OCI-LY7 (cell line): ENCODE results near the gene TTC28. TPM values are rescaled to one million over a fixed set of nuclear protein-coding genes. Genes with fewer than 3 reads are reported as not detected.

ENCODE experiments used
- BruUV-seq: library from RNA; stranded (reverse); fragments of 400-500 nt; replicated peaks from 2 replicates; lab custom pipeline; 2021; lab: Mats Ljungman, UMichigan
- CTCF ChIA-PET: fragments of 300-600 bp; sonication (Branson Sonifier 250); formaldehyde crosslinking; loops from one replicate; lab custom pipeline; 2022; ENCODE audit warnings: antibody characterized with exemption; ENCODE audit not compliant: unreplicated experiment; lab: Charles Lee
- POLR2A ChIA-PET: fragments of 300-600 bp; sonication (Branson Sonifier 250); formaldehyde crosslinking; loops from one replicate; lab custom pipeline; 2022; ENCODE audit warnings: antibody characterized with exemption; lab: Charles Lee
- DNase-seq: peaks from one replicate; pipeline ENCODE4 v3.0.0-alpha.2; 2015; ENCODE audit warnings: low spot score
- H2AFZ ChIP-seq: fragments of 200-600 bp; sonication (generic), shearing (Covaris generic); 2 replicates; pipeline ENCODE4 v1.6.1; 2014; ENCODE audit warnings: mild to moderate bottlenecking, antibody characterized with exemption, low read length, moderate library complexity
- H3K27ac ChIP-seq: fragments of 200-600 bp; sonication (generic); 2 replicates; pipeline ENCODE4 v1.5.1; 2014; ENCODE audit warnings: mixed run types, low read depth, mild to moderate bottlenecking, moderate library complexity, low read length, inconsistent platforms; ENCODE audit not compliant: poor library complexity, severe bottlenecking
- H3K36me3 ChIP-seq: fragments of 200-600 bp; sonication (generic); 2 replicates; pipeline ENCODE4 v1.6.1; 2014; ENCODE audit warnings: mild to moderate bottlenecking, antibody characterized with exemption, low read length, moderate library complexity, mixed read lengths; ENCODE audit not compliant: insufficient read depth
- H3K4me1 ChIP-seq: fragments of 200-600 bp; sonication (generic); 2 replicates; pipeline ENCODE4 v1.5.1; 2014; ENCODE audit warnings: mild to moderate bottlenecking, low read length; ENCODE audit not compliant: insufficient read depth, poor library complexity, severe bottlenecking
- H3K4me2 ChIP-seq: fragments of 200-600 bp; sonication (generic); 2 replicates; pipeline ENCODE4 v1.6.1; 2014; ENCODE audit warnings: mild to moderate bottlenecking, low read length
- H3K4me3 ChIP-seq: fragments of 200-600 bp; sonication (generic); 2 replicates; pipeline ENCODE4 v1.5.1; 2014; ENCODE audit warnings: mild to moderate bottlenecking, low read depth, low read length; ENCODE audit not compliant: poor library complexity, severe bottlenecking
- H3K79me2 ChIP-seq: fragments of 200-600 bp; sonication (generic); 2 replicates; pipeline ENCODE4 v1.6.1; 2016; ENCODE audit warnings: low read depth, mild to moderate bottlenecking, low read length, moderate library complexity, mixed read lengths; ENCODE audit not compliant: insufficient read depth
- H3K9me2 ChIP-seq: fragments of 200-600 bp; sonication (generic); 2 replicates; pipeline ENCODE4 v1.6.1; 2016; ENCODE audit warnings: mild to moderate bottlenecking, low read length, mixed read lengths; ENCODE audit not compliant: insufficient read depth
- H3K9me3 ChIP-seq: fragments of 200-600 bp; sonication (generic); 2 replicates; pipeline ENCODE4 v1.6.1; 2014; ENCODE audit warnings: mild to moderate bottlenecking, mixed run types, low read length, mixed read lengths
- H4K20me1 ChIP-seq: fragments of 200-600 bp; sonication (generic); 2 replicates; pipeline ENCODE4 v1.6.1; 2014; ENCODE audit warnings: mild to moderate bottlenecking, antibody characterized with exemption, low read length, moderate library complexity, mixed read lengths; ENCODE audit not compliant: insufficient read depth
- EZH2phosphoT487 ChIP-seq: fragments of 200-600 bp; sonication (generic); IDR thresholded peaks from 2 replicates; pipeline ENCODE4 v1.6.1; 2018; ENCODE audit warnings: low read depth, borderline replicate concordance, mild to moderate bottlenecking, mixed run types, antibody characterized with exemption, low read length, moderate library complexity, mixed read lengths
- intact Hi-C: fragments of 100-400 bp; cut with micrococcal nuclease; formaldehyde crosslinking; loops from one replicate; pipeline ENCODE4 v1.10.0; 2022; ENCODE audit not compliant: unreplicated experiment
- total RNA-seq, 2 experiments: library from RNA; depleted of rRNA in 1 of 2; stranded (reverse); fragments of >200 nt in 1 of 2; shearing (Covaris generic) in 1 of 2; gene quantifications; 2 replicates each; pipeline ENCODE4 v1.2.3, GENCODE V29; 2014 to 2022
- TF ChIP-seq, protein P1 (sequence below): fragments of 200-600 bp; sonication (generic); conservative IDR thresholded peaks from 2 replicates; pipeline ENCODE4 v1.5.1; 2014; ENCODE audit warnings: mild to moderate bottlenecking, antibody characterized with exemption, low read length, moderate library complexity, mixed read lengths

Gene TTC28
- total RNA-seq, 2 experiments from 2014 or later: under 0.01 to 0.55 TPM

DNA sequence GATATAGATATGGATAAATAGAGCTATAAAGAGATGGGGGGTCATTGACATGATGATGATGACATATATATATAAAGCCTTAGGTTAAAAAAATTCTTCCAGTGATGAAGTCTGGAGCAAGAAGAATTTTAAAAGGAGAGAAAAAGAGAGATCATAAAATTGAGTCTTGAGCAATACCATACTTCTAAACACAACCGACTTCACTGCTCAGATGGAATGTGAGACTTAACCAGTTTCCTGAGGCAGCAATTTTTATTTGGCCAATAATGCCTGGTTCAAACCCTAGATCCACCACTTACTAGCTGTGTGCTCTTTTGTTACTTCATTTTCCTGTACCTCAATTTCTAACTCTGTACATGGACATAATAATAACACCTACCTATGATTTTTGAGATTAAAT is 229.5 kb downstream of the TTC28 start:
- intact Hi-C loops: no loop called here

DNA sequence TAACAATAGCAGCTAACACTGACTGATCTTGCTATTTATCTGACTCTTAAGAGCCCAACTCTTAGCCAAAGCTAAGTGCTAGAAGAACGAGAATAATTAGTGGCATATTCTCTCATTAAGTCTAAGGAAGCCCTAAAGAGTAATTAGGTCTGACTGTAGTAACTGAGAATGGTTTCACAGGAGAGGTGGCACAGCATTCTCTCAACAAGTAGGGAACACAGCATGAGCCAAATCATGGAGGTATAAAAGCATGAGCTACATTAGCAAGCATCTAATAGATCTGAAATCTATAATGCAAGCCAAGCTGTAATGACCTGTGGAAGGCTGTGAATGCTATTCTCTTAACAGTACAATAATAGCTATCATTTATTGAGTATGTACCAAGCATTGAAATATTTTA is 230.6 kb downstream of the TTC28 start:
- DNase-seq: no peak

More for the DNA sequence above, 229.5 kb downstream of the TTC28 start:
- H3K4me1 ChIP-seq: no peaks in the 10 kb centered on the region
- DNase-seq: no peak
- TF ChIP-seq, protein P1, sequence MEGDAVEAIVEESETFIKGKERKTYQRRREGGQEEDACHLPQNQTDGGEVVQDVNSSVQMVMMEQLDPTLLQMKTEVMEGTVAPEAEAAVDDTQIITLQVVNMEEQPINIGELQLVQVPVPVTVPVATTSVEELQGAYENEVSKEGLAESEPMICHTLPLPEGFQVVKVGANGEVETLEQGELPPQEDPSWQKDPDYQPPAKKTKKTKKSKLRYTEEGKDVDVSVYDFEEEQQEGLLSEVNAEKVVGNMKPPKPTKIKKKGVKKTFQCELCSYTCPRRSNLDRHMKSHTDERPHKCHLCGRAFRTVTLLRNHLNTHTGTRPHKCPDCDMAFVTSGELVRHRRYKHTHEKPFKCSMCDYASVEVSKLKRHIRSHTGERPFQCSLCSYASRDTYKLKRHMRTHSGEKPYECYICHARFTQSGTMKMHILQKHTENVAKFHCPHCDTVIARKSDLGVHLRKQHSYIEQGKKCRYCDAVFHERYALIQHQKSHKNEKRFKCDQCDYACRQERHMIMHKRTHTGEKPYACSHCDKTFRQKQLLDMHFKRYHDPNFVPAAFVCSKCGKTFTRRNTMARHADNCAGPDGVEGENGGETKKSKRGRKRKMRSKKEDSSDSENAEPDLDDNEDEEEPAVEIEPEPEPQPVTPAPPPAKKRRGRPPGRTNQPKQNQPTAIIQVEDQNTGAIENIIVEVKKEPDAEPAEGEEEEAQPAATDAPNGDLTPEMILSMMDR: no peak
- no peak for TF ChIP-seq EZH2phosphoT487
- no peak overlapping the region for H3K4me3 ChIP-seq
- no peak overlapping the region for H2AFZ ChIP-seq
- no peaks in the 10 kb centered on the region for H4K20me1 ChIP-seq
- no peak overlapping the region for H3K4me2 ChIP-seq
- no peak overlapping the region for H3K27ac ChIP-seq
- no peaks in the 10 kb centered on the region for H3K9me2 ChIP-seq
- CTCF ChIA-PET: no interaction called here
- BruUV-seq: no TSS peak
- H3K9me3 ChIP-seq: no peaks in the 10 kb centered on the region
- H3K36me3 ChIP-seq: no peaks in the 10 kb centered on the region
- H3K79me2 ChIP-seq: no peaks in the 10 kb centered on the region
- POLR2A ChIA-PET: no interaction called here

DNA sequence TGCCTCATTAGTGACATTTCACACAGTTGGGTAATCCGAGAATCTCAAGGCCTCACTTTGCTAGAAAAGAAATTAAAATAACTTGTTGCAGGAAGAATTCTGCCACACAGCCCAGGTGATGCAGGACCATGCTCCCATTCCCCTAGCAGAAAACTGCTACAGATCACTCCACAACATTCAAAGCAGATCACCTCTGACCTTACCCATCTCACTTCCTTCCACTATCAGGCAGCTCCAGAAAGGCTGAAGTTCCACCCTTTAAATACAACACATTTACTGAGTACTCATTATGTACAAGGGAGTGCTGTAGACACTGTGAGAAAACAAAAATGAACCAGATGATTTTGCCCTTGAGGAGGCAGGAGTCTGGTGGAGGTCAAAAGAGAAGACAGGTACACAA is 231.0 kb downstream of the TTC28 start:
- BruUV-seq: no TSS peak
- CTCF ChIA-PET: no interaction called here
- Histone ChIP-seq H3K79me2 (no peaks in the 10 kb centered on the region), H3K4me1 (no peaks in the 10 kb centered on the region), H3K4me3 (no peak overlapping the region), H3K27ac (no peak overlapping the region), H3K36me3 (no peaks in the 10 kb centered on the region), H3K9me2 (no peaks in the 10 kb centered on the region), H3K9me3 (no peaks in the 10 kb centered on the region), H2AFZ (no peak overlapping the region), H3K4me2 (no peak overlapping the region), H4K20me1 (no peaks in the 10 kb centered on the region)
- no peak for DNase-seq
- POLR2A ChIA-PET: no interaction called here
- intact Hi-C loops: no loop called here
- TF ChIP-seq EZH2phosphoT487: no peak
- TF ChIP-seq, protein P1: no peak

More for the DNA sequence above, 230.6 kb downstream of the TTC28 start:
- Histone ChIP-seq H3K27ac (no peak overlapping the region), H3K9me3 (no peaks in the 10 kb centered on the region), H2AFZ (no peak overlapping the region), H4K20me1 (no peaks in the 10 kb centered on the region), H3K79me2 (no peaks in the 10 kb centered on the region), H3K4me2 (no peak overlapping the region), H3K4me3 (no peak overlapping the region), H3K36me3 (no peaks in the 10 kb centered on the region), H3K4me1 (no peaks in the 10 kb centered on the region), H3K9me2 (no peaks in the 10 kb centered on the region)
- intact Hi-C loops: no loop called here
- POLR2A ChIA-PET: no interaction called here
- no TSS peak for BruUV-seq
- TF ChIP-seq, protein P1: no peak
- TF ChIP-seq EZH2phosphoT487: no peak
- CTCF ChIA-PET: no interaction called here
